Measurements from ENCODE around the gene GRIK3.

DNA sequence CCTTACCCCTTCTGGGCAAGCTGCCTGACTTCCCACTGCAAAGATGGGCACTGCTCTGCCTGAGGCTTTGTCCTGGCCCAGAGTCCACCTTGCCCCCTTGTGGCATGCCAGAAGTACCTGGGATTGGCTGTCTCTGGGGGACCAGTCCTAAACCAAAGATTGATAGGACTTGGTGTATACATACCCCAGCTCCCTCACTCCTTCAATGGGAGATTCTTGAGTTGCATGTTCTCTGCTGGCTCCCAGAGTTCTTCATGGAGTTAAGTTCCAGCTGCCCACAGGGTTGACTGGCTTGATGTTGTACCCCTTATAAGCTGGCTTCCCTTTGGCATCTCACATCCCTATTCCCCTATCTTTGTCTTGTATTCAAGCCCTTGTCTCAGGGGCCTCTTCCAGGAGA lies 244.8 kb downstream of the GRIK3 start:
- TF ChIP-seq, protein P1, sequence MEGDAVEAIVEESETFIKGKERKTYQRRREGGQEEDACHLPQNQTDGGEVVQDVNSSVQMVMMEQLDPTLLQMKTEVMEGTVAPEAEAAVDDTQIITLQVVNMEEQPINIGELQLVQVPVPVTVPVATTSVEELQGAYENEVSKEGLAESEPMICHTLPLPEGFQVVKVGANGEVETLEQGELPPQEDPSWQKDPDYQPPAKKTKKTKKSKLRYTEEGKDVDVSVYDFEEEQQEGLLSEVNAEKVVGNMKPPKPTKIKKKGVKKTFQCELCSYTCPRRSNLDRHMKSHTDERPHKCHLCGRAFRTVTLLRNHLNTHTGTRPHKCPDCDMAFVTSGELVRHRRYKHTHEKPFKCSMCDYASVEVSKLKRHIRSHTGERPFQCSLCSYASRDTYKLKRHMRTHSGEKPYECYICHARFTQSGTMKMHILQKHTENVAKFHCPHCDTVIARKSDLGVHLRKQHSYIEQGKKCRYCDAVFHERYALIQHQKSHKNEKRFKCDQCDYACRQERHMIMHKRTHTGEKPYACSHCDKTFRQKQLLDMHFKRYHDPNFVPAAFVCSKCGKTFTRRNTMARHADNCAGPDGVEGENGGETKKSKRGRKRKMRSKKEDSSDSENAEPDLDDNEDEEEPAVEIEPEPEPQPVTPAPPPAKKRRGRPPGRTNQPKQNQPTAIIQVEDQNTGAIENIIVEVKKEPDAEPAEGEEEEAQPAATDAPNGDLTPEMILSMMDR (conservative IDR thresholded peaks at IDR 0.05; ENCODE audit: low read depth in 2 of 2), result peak in 1 of 2 experiments; percentile 17; a peak in 2 of 4 replicates
- TF ChIP-seq EZH2phosphoT487 (IDR thresholded peaks at IDR 0.05; ENCODE audit: unreplicated experiment), result no peak
- TF ChIP-seq, protein P2, sequence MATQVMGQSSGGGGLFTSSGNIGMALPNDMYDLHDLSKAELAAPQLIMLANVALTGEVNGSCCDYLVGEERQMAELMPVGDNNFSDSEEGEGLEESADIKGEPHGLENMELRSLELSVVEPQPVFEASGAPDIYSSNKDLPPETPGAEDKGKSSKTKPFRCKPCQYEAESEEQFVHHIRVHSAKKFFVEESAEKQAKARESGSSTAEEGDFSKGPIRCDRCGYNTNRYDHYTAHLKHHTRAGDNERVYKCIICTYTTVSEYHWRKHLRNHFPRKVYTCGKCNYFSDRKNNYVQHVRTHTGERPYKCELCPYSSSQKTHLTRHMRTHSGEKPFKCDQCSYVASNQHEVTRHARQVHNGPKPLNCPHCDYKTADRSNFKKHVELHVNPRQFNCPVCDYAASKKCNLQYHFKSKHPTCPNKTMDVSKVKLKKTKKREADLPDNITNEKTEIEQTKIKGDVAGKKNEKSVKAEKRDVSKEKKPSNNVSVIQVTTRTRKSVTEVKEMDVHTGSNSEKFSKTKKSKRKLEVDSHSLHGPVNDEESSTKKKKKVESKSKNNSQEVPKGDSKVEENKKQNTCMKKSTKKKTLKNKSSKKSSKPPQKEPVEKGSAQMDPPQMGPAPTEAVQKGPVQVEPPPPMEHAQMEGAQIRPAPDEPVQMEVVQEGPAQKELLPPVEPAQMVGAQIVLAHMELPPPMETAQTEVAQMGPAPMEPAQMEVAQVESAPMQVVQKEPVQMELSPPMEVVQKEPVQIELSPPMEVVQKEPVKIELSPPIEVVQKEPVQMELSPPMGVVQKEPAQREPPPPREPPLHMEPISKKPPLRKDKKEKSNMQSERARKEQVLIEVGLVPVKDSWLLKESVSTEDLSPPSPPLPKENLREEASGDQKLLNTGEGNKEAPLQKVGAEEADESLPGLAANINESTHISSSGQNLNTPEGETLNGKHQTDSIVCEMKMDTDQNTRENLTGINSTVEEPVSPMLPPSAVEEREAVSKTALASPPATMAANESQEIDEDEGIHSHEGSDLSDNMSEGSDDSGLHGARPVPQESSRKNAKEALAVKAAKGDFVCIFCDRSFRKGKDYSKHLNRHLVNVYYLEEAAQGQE (IDR thresholded peaks at IDR 0.05; ENCODE audit: unreplicated experiment), result no peak
- TF ChIP-seq EZH2 (IDR thresholded peaks at IDR 0.05; ENCODE audit: low read depth, unreplicated experiment), result no peak
- no peak for TF ChIP-seq POLR2AphosphoS5 (IDR thresholded peaks at IDR 0.05; ENCODE audit: low read depth)
- TF ChIP-seq JUNB (IDR thresholded peaks at IDR 0.05; ENCODE audit: unreplicated experiment), result no peak
- no peak for TF ChIP-seq CREB1 (CRISPR knock-in tag; IDR thresholded peaks at IDR 0.05; ENCODE audit: low read depth)
- TF ChIP-seq ZNF114 (CRISPR knock-in tag; IDR thresholded peaks at IDR 0.05), result no peak
- TF ChIP-seq, protein P3, sequence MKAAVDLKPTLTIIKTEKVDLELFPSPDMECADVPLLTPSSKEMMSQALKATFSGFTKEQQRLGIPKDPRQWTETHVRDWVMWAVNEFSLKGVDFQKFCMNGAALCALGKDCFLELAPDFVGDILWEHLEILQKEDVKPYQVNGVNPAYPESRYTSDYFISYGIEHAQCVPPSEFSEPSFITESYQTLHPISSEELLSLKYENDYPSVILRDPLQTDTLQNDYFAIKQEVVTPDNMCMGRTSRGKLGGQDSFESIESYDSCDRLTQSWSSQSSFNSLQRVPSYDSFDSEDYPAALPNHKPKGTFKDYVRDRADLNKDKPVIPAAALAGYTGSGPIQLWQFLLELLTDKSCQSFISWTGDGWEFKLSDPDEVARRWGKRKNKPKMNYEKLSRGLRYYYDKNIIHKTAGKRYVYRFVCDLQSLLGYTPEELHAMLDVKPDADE (IDR thresholded peaks at IDR 0.05), result no peak
- no peak for TF ChIP-seq NANOG (IDR thresholded peaks at IDR 0.05; ENCODE audit: borderline replicate concordance)
- no peak for TF ChIP-seq ZNF331 (CRISPR knock-in tag; IDR thresholded peaks at IDR 0.05; ENCODE audit: low read depth)
- TF ChIP-seq, protein P4, sequence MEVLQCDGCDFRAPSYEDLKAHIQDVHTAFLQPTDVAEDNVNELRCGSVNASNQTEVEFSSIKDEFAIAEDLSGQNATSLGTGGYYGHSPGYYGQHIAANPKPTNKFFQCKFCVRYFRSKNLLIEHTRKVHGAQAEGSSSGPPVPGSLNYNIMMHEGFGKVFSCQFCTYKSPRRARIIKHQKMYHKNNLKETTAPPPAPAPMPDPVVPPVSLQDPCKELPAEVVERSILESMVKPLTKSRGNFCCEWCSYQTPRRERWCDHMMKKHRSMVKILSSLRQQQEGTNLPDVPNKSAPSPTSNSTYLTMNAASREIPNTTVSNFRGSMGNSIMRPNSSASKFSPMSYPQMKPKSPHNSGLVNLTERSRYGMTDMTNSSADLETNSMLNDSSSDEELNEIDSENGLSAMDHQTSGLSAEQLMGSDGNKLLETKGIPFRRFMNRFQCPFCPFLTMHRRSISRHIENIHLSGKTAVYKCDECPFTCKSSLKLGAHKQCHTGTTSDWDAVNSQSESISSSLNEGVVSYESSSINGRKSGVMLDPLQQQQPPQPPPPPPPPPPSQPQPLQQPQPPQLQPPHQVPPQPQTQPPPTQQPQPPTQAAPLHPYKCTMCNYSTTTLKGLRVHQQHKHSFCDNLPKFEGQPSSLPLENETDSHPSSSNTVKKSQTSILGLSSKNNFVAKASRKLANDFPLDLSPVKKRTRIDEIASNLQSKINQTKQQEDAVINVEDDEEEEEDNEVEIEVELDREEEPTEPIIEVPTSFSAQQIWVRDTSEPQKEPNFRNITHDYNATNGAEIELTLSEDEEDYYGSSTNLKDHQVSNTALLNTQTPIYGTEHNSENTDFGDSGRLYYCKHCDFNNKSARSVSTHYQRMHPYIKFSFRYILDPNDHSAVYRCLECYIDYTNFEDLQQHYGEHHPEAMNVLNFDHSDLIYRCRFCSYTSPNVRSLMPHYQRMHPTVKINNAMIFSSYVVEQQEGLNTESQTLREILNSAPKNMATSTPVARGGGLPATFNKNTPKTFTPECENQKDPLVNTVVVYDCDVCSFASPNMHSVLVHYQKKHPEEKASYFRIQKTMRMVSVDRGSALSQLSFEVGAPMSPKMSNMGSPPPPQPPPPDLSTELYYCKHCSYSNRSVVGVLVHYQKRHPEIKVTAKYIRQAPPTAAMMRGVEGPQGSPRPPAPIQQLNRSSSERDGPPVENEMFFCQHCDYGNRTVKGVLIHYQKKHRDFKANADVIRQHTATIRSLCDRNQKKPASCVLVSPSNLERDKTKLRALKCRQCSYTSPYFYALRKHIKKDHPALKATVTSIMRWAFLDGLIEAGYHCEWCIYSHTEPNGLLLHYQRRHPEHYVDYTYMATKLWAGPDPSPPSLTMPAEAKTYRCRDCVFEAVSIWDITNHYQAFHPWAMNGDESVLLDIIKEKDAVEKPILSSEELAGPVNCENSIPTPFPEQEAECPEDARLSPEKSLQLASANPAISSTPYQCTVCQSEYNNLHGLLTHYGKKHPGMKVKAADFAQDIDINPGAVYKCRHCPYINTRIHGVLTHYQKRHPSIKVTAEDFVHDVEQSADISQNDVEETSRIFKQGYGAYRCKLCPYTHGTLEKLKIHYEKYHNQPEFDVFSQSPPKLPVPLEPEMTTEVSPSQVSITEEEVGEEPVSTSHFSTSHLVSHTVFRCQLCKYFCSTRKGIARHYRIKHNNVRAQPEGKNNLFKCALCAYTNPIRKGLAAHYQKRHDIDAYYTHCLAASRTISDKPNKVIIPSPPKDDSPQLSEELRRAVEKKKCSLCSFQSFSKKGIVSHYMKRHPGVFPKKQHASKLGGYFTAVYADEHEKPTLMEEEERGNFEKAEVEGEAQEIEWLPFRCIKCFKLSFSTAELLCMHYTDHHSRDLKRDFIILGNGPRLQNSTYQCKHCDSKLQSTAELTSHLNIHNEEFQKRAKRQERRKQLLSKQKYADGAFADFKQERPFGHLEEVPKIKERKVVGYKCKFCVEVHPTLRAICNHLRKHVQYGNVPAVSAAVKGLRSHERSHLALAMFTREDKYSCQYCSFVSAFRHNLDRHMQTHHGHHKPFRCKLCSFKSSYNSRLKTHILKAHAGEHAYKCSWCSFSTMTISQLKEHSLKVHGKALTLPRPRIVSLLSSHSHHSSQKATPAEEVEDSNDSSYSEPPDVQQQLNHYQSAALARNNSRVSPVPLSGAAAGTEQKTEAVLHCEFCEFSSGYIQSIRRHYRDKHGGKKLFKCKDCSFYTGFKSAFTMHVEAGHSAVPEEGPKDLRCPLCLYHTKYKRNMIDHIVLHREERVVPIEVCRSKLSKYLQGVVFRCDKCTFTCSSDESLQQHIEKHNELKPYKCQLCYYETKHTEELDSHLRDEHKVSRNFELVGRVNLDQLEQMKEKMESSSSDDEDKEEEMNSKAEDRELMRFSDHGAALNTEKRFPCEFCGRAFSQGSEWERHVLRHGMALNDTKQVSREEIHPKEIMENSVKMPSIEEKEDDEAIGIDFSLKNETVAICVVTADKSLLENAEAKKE (CRISPR knock-in tag; IDR thresholded peaks at IDR 0.05), result no peak
